Measurements from ENCODE around the gene FGF23.

- TF ChIP-seq CTCF (conservative IDR thresholded peaks at IDR 0.05; ENCODE audit: low read depth, low read length) (no peak), POLR2A (IDR thresholded peaks at IDR 0.05; ENCODE audit: low read depth, low read length) (peak; percentile 95)
Measured at GRCh38 chr12:4320853-4321701, 58.4 kb downstream of the FGF23 start, which contains the start of gene TIGAR.

All from IMR-90 (cell line).